Measurements from ENCODE around the gene CRKL. TPM values are rescaled to one million over a fixed set of nuclear protein-coding genes. Genes with fewer than 3 reads are reported as not detected.

Gene CRKL
- total RNA-seq, 1 donor from 2014 or later, result 59.1 TPM

DNA sequence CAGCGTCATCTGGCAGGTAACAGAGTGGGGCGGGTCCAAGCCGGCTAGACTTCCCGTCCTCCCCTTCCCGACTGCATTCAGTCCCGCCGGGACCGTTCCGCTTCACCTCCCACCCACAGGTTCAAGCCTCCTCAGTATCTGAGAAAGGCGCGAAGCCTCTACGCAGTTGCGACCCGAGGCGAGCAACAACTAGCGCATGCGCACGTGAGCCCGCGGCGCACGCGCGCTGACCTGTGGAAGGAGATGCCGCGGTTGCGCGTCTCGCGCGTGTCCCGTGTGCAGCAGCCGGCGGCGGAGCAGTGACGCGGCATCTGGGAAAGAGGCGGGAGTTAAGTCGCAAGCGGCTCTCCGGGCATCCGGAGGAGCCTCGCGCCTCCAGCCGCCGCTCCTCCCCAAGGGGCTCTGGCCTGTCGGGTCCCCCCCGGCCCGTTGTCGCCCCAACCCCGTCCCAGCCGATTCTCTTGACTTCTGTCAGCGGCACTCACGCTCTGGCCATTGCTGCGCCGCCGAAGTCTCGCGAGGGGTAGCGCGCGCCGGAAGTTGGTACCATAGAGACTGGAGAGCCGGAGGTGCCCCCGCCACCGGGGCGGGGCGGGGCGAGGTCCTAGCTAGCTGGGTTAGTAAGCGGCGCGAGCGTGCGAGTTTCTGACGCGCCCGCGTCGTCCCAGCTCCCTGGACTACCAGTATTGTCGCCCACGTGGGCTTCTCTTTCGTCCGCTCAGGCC is 84.6 kb downstream of the CRKL start, which contains the start of gene THAP7:
TSS of gene THAP7 (minus strand) at position 518 of the 725 bp plus-strand sequence. CDS start at position 311, 207 bp downstream.
- peak within 1 kb of the TSS; percentile 89 for H3K27ac Mint-ChIP-seq (ENCODE audit: unreplicated experiment)

More for the DNA sequence above, 84.6 kb downstream of the CRKL start, which contains the start of gene THAP7:
- peak; percentile 94 for DNase-seq (ENCODE audit: low spot score)
- H3K4me3 Mint-ChIP-seq (ENCODE audit: unreplicated experiment), result peak within 1 kb of the TSS; percentile 97
- no peaks in the 10 kb centered on the region for H3K9me3 Mint-ChIP-seq (ENCODE audit: unreplicated experiment)
- TF ChIP-seq CTCF (IDR thresholded peaks at IDR 0.05; ENCODE audit: unreplicated experiment), result no peak
- H3K27me3 Mint-ChIP-seq (ENCODE audit: unreplicated experiment), result peaks cover 10% of the 10 kb centered on the region
- H3K36me3 Mint-ChIP-seq (ENCODE audit: low read depth, unreplicated experiment), result no peaks in the 10 kb centered on the region
- peaks cover 10% of the 10 kb centered on the region for H3K4me1 Mint-ChIP-seq (ENCODE audit: unreplicated experiment)

Other genes with a start within 250 kb of the CRKL start
- 0.18 TPM for gene SERPIND1, start 143.3 kb upstream of the CRKL start, total RNA-seq (ENCODE audit: unreplicated experiment)
- gene PI4KA, start 58.6 kb upstream of the CRKL start, total RNA-seq (ENCODE audit: unreplicated experiment), result 65.3 TPM
- gene SNAP29, start 58.4 kb upstream of the CRKL start, total RNA-seq (ENCODE audit: unreplicated experiment), result 22.7 TPM
- 0.15 TPM for gene AIFM3, start 49.8 kb downstream of the CRKL start, total RNA-seq (ENCODE audit: unreplicated experiment)
- 113 TPM for gene LZTR1, start 64.9 kb downstream of the CRKL start, total RNA-seq (ENCODE audit: unreplicated experiment)
- gene THAP7, start 84.7 kb downstream of the CRKL start, total RNA-seq (ENCODE audit: unreplicated experiment), result 13.5 TPM
- gene P2RX6, start 97.8 kb downstream of the CRKL start, total RNA-seq (ENCODE audit: unreplicated experiment), result not detected
- gene SLC7A4, start 115.2 kb downstream of the CRKL start, total RNA-seq (ENCODE audit: unreplicated experiment), result not detected
- not detected for gene LRRC74B, start 128.5 kb downstream of the CRKL start, total RNA-seq (ENCODE audit: unreplicated experiment)

All from endothelial cell (in vitro differentiated cells).